ENCODE data around the gene EFTUD2. TPM values are rescaled to one million over a fixed set of nuclear protein-coding genes. Genes with fewer than 3 reads are reported as not detected.

The EFTUD2 gene
- total and polyA plus RNA-seq, 9 of the 15 experiments (the other 6 are each of a cell fraction or from before 2014, with no cell fraction given), result 65.8 to 362 (median 218) TPM

DNA sequence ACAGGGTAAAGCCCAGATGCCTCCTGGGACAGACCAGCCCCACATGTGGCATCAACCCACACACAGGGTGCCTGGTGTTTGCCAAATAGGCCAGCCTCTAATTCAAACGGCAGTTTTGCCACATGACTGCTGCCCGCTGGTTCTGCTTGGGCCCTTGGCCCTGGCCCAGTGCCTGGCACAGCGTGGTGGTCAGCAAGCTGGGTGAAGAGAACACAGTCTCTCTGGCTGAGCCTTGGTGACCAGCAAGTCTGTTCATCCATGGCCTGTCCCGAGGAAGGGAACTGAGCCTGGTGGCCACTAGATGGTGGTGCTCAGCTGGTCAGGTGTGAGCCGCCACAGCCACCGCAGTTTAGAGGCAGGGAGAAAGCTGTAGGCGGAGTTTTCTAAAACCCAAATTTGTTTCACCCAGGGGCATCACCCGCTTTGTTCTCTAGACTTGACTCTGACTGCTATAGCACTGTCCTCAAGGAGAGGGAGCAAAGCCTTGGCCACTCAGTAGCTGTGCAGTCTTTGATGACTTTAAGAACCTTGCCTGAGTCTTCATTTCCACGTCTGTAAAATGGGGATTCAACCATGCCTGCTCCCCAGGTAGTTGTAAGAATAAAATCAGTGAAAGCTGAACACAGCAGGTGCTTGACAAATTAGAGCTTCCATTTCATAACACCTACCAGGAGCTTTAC lies 20.8 kb upstream of the EFTUD2 start (continued):
- TF ChIP-seq KLF10 (CRISPR knock-in tag; IDR thresholded peaks at IDR 0.05) (no peak), SIN3A (IDR thresholded peaks at IDR 0.05; ENCODE audit: borderline replicate concordance in 2 of 2, control insufficient read depth in 1 of 2, low read depth in 2 of 2, low read length in 2 of 2) (no peak), SMARCC2 (IDR thresholded peaks at IDR 0.05; ENCODE audit: low read depth) (no peak), ZNF764 (CRISPR knock-in tag; IDR thresholded peaks at IDR 0.05; ENCODE audit: low read depth) (no peak), NKRF (IDR thresholded peaks at IDR 0.05; ENCODE audit: borderline replicate concordance) (no peak), TBP (optimal IDR thresholded peaks at IDR 0.05; ENCODE audit: low read depth, low read length) (no peak), NFATC3 (IDR thresholded peaks at IDR 0.05) (no peak), ZBTB1 (CRISPR knock-in tag; IDR thresholded peaks at IDR 0.05; ENCODE audit: borderline replicate concordance, low read depth) (no peak), ATF1 (CRISPR knock-in tag; IDR thresholded peaks at IDR 0.05) (no peak), ATF1 (tag; IDR thresholded peaks at IDR 0.05) (no peak), CC2D1A (IDR thresholded peaks at IDR 0.05) (peak; percentile 59), ZMIZ1 (IDR thresholded peaks at IDR 0.05; ENCODE audit: low read depth in 2 of 2, low read length in 2 of 2) (no peak), SMARCA5 (IDR thresholded peaks at IDR 0.05) (0 out of 2 replicates have a peak, but pooled peaks have one; percentile 20)
- TF ChIP-seq, protein P1, sequence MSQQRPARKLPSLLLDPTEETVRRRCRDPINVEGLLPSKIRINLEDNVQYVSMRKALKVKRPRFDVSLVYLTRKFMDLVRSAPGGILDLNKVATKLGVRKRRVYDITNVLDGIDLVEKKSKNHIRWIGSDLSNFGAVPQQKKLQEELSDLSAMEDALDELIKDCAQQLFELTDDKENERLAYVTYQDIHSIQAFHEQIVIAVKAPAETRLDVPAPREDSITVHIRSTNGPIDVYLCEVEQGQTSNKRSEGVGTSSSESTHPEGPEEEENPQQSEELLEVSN (IDR thresholded peaks at IDR 0.05; ENCODE audit: borderline replicate concordance in 1 of 2, extremely low read depth in 1 of 2, insufficient read depth in 1 of 2, insufficient read length in 1 of 2, low read depth in 1 of 2, low read length in 1 of 2, poor library complexity in 1 of 2, severe bottlenecking in 1 of 2), result no peak
- TF ChIP-seq, protein P2, sequence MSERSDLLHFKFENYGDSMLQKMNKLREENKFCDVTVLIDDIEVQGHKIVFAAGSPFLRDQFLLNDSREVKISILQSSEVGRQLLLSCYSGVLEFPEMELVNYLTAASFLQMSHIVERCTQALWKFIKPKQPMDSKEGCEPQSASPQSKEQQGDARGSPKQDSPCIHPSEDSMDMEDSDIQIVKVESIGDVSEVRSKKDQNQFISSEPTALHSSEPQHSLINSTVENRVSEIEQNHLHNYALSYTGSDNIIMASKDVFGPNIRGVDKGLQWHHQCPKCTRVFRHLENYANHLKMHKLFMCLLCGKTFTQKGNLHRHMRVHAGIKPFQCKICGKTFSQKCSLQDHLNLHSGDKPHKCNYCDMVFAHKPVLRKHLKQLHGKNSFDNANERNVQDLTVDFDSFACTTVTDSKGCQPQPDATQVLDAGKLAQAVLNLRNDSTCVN (CRISPR knock-in tag; IDR thresholded peaks at IDR 0.05), result no peak
- TF ChIP-seq, protein P3, sequence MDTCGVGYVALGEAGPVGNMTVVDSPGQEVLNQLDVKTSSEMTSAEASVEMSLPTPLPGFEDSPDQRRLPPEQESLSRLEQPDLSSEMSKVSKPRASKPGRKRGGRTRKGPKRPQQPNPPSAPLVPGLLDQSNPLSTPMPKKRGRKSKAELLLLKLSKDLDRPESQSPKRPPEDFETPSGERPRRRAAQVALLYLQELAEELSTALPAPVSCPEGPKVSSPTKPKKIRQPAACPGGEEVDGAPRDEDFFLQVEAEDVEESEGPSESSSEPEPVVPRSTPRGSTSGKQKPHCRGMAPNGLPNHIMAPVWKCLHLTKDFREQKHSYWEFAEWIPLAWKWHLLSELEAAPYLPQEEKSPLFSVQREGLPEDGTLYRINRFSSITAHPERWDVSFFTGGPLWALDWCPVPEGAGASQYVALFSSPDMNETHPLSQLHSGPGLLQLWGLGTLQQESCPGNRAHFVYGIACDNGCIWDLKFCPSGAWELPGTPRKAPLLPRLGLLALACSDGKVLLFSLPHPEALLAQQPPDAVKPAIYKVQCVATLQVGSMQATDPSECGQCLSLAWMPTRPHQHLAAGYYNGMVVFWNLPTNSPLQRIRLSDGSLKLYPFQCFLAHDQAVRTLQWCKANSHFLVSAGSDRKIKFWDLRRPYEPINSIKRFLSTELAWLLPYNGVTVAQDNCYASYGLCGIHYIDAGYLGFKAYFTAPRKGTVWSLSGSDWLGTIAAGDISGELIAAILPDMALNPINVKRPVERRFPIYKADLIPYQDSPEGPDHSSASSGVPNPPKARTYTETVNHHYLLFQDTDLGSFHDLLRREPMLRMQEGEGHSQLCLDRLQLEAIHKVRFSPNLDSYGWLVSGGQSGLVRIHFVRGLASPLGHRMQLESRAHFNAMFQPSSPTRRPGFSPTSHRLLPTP (IDR thresholded peaks at IDR 0.05; ENCODE audit: borderline replicate concordance, extremely low read depth, insufficient read length), result no peak

All from K562 (cell line).